ENCODE measurements around the gene ACP3.

The ACP3 gene

GRCh38 chr3:132317229-132317948, at the start of gene ACP3:
Gene ACP3 (plus strand): TSS chr3:132317407. CDS start chr3:132317457, 50 bp downstream.
- DNase-seq (ENCODE audit: insufficient read length, low spot score) (no peak), FAIRE-seq (no peak)
- no peak for TF ChIP-seq POLR2A (IDR thresholded peaks at IDR 0.05; ENCODE audit: low read depth, low read length)

GRCh38 chr3:132268956-132269355, 48.3 kb upstream of the ACP3 start:
- DNase-seq (ENCODE audit: insufficient read length, low spot score) (no peak), FAIRE-seq (no peak)
- no peak for TF ChIP-seq POLR2A (IDR thresholded peaks at IDR 0.05; ENCODE audit: low read depth, low read length)

GRCh38 chr3:132273036-132273435, 44.2 kb upstream of the ACP3 start:
- no peak for DNase-seq (ENCODE audit: insufficient read length, low spot score)
- TF ChIP-seq POLR2A (IDR thresholded peaks at IDR 0.05; ENCODE audit: low read depth, low read length), result no peak
- FAIRE-seq, result no peak

GRCh38 chr3:132276228-132276906, 40.8 kb upstream of the ACP3 start:
- no peak for TF ChIP-seq POLR2A (IDR thresholded peaks at IDR 0.05; ENCODE audit: low read depth, low read length)
- FAIRE-seq, result no peak

GRCh38 chr3:132279030-132279429, 38.2 kb upstream of the ACP3 start:
- FAIRE-seq (no peak), DNase-seq (ENCODE audit: insufficient read length, low spot score) (no peak)
- TF ChIP-seq POLR2A (IDR thresholded peaks at IDR 0.05; ENCODE audit: low read depth, low read length), result no peak

More at GRCh38 chr3:132276228-132276906, 40.8 kb upstream of the ACP3 start:
- DNase-seq (ENCODE audit: insufficient read length, low spot score), result no peak

- no peak for FAIRE-seq
- no peak for DNase-seq (ENCODE audit: insufficient read length, low spot score)
- TF ChIP-seq POLR2A (IDR thresholded peaks at IDR 0.05; ENCODE audit: low read depth, low read length), result no peak
Observed at GRCh38 chr3:132283440-132283839, 33.8 kb upstream of the ACP3 start.

GRCh38 chr3:132283916-132284405, 33.2 kb upstream of the ACP3 start:
- DNase-seq (ENCODE audit: insufficient read length, low spot score), result no peak
- FAIRE-seq, result no peak
- TF ChIP-seq POLR2A (IDR thresholded peaks at IDR 0.05; ENCODE audit: low read depth, low read length), result no peak

- no peak for TF ChIP-seq POLR2A (IDR thresholded peaks at IDR 0.05; ENCODE audit: low read depth, low read length)
- DNase-seq (ENCODE audit: insufficient read length, low spot score) (no peak), FAIRE-seq (no peak)
Observed at GRCh38 chr3:132284781-132285619, 32.2 kb upstream of the ACP3 start.

GRCh38 chr3:132285620-132285945, 31.6 kb upstream of the ACP3 start:
- no peak for TF ChIP-seq POLR2A (IDR thresholded peaks at IDR 0.05; ENCODE audit: low read depth, low read length)
- no peak for FAIRE-seq
- no peak for DNase-seq (ENCODE audit: insufficient read length, low spot score)

- no peak for DNase-seq (ENCODE audit: insufficient read length, low spot score)
- no peak for FAIRE-seq
- TF ChIP-seq POLR2A (IDR thresholded peaks at IDR 0.05; ENCODE audit: low read depth, low read length), result no peak
Observed at GRCh38 chr3:132286035-132286434, 31.2 kb upstream of the ACP3 start.

GRCh38 chr3:132288357-132288756, 28.9 kb upstream of the ACP3 start:
- DNase-seq (ENCODE audit: insufficient read length, low spot score), result no peak
- no peak for FAIRE-seq
- TF ChIP-seq POLR2A (IDR thresholded peaks at IDR 0.05; ENCODE audit: low read depth, low read length), result no peak

- DNase-seq (ENCODE audit: insufficient read length, low spot score), result no peak
- TF ChIP-seq POLR2A (IDR thresholded peaks at IDR 0.05; ENCODE audit: low read depth, low read length), result no peak
- no peak for FAIRE-seq
Observed at GRCh38 chr3:132289316-132289715, 27.9 kb upstream of the ACP3 start.

GRCh38 chr3:132290833-132291232, 26.4 kb upstream of the ACP3 start:
- FAIRE-seq (no peak), DNase-seq (ENCODE audit: insufficient read length, low spot score) (no peak)
- TF ChIP-seq POLR2A (IDR thresholded peaks at IDR 0.05; ENCODE audit: low read depth, low read length), result no peak

GRCh38 chr3:132292042-132292441, 25.2 kb upstream of the ACP3 start:
- FAIRE-seq (no peak), DNase-seq (ENCODE audit: insufficient read length, low spot score) (no peak)
- TF ChIP-seq POLR2A (IDR thresholded peaks at IDR 0.05; ENCODE audit: low read depth, low read length), result no peak

Measured in H54 (cell line).